SK-N-SH treated with all-trans-retinoic acid at 6 μM for 48 hours (cell line): Measurements from ENCODE around the gene TTPAL.

Source experiments
- ATAC-seq: fragments of 200-7000 bp; cut with Tn5 transposase; 3 replicates; pipeline ENCODE4 v1.9.1; 2020; ENCODE audit warnings: mild to moderate bottlenecking, moderate library complexity
- ARNTL ChIP-seq: fragments of 450-650 bp; formaldehyde crosslinking; IDR thresholded peaks from 2 replicates; pipeline ENCODE4 v1.5.0; 2020; ENCODE audit warnings: low read depth, mild to moderate bottlenecking, moderate library complexity, borderline replicate concordance
- CREB5 ChIP-seq: fragments of 250-450 bp; sonication (Bioruptor Pico); IDR thresholded peaks from 2 replicates; pipeline ENCODE4 v1.5.1; 2020; ENCODE audit warnings: low read depth, mild to moderate bottlenecking, moderate library complexity
- CSDC2 ChIP-seq: fragments of 250-450 bp; sonication (Bioruptor Pico); IDR thresholded peaks from 2 replicates; pipeline ENCODE4 v1.5.0; 2020; ENCODE audit warnings: mild to moderate bottlenecking, moderate library complexity
- CSRNP3 ChIP-seq: fragments of 250-450 bp; sonication (Bioruptor Pico); IDR thresholded peaks from 2 replicates; pipeline ENCODE4 v1.5.1; 2021; ENCODE audit warnings: mild to moderate bottlenecking, moderate library complexity
- ESRRG ChIP-seq: fragments of 250-450 bp; sonication (Bioruptor Pico); IDR thresholded peaks from 2 replicates; pipeline ENCODE4 v1.6.1; 2021; ENCODE audit warnings: mild to moderate bottlenecking
- GLIS3 ChIP-seq: fragments of 250-450 bp; sonication (Bioruptor Pico); IDR thresholded peaks from 2 replicates; pipeline ENCODE4 v1.5.0; 2020; ENCODE audit warnings: mild to moderate bottlenecking, moderate library complexity
- OSR1 ChIP-seq: fragments of 250-450 bp; sonication (Bioruptor Pico); IDR thresholded peaks from 2 replicates; pipeline ENCODE4 v1.8.0; 2022; ENCODE audit warnings: moderate library complexity, mild to moderate bottlenecking, inconsistent platforms
- POU6F1 ChIP-seq: fragments of 250-450 bp; sonication (Bioruptor Pico); IDR thresholded peaks from 2 replicates; pipeline ENCODE4 v1.8.0; 2021; ENCODE audit warnings: low read depth, mild to moderate bottlenecking, moderate library complexity, borderline replicate concordance
- PPARA ChIP-seq: fragments of 250-450 bp; sonication (Bioruptor Pico); IDR thresholded peaks from 2 replicates; pipeline ENCODE4 v1.5.0; 2020; ENCODE audit warnings: mild to moderate bottlenecking, borderline replicate concordance
- RARB ChIP-seq: fragments of 250-450 bp; sonication (Bioruptor Pico); IDR thresholded peaks from 2 replicates; pipeline ENCODE4 v1.8.0; 2021; ENCODE audit warnings: mild to moderate bottlenecking, moderate library complexity
- TCF4 ChIP-seq: fragments of 250-450 bp; sonication (Bioruptor Pico); IDR thresholded peaks from 2 replicates; pipeline ENCODE4 v1.8.0; 2021; ENCODE audit warnings: mild to moderate bottlenecking, moderate library complexity, borderline replicate concordance
- TOX ChIP-seq: fragments of 250-450 bp; sonication (Bioruptor Pico); IDR thresholded peaks from 2 replicates; pipeline ENCODE4 v1.8.0; 2021; ENCODE audit warnings: mild to moderate bottlenecking, moderate library complexity, borderline replicate concordance
- TSHZ2 ChIP-seq: fragments of 250-450 bp; sonication (Bioruptor Pico); IDR thresholded peaks from 2 replicates; pipeline ENCODE4 v1.5.0; 2020; ENCODE audit warnings: mild to moderate bottlenecking, moderate library complexity
- ZFP3 ChIP-seq: fragments of 250-450 bp; sonication (Bioruptor Pico); IDR thresholded peaks from 2 replicates; pipeline ENCODE4 v1.5.0; 2020; ENCODE audit warnings: mild to moderate bottlenecking, moderate library complexity
- ZFP30 ChIP-seq: fragments of 450-650 bp; formaldehyde crosslinking; IDR thresholded peaks from 2 replicates; pipeline ENCODE4 v1.5.0; 2022; ENCODE audit warnings: mild to moderate bottlenecking, moderate library complexity
- ZNF8 ChIP-seq: fragments of 450-650 bp; formaldehyde crosslinking; IDR thresholded peaks from 2 replicates; pipeline ENCODE4 v1.5.0; 2020; ENCODE audit warnings: mild to moderate bottlenecking, moderate library complexity

TTPAL gene

GRCh38 chr20:44450903-44451450 lies 24.7 kb upstream of the TTPAL start (continued):
- TF ChIP-seq POU6F1 (CRISPR knock-in tag) = no peak
- no peak for TF ChIP-seq ZFP3 (CRISPR knock-in tag)
- TF ChIP-seq, all 23 proteins: peak for 0

- ATAC-seq = no peak
- no peak for TF ChIP-seq PPARA (CRISPR knock-in tag)
- TF ChIP-seq TCF4 (CRISPR knock-in tag) = no peak
- TF ChIP-seq ZFP30 = no peak
- no peak for TF ChIP-seq CREB5 (CRISPR knock-in tag)
- no peak for TF ChIP-seq ZFP3 (CRISPR knock-in tag)
- no peak for TF ChIP-seq ESRRG
- TF ChIP-seq OSR1 (CRISPR knock-in tag) = no peak
- no peak for TF ChIP-seq ZNF8 (CRISPR knock-in tag)
- no peak for TF ChIP-seq CSDC2 (CRISPR knock-in tag)
- no peak for TF ChIP-seq GLIS3
- TF ChIP-seq CSRNP3 (CRISPR knock-in tag) = no peak
- TF ChIP-seq TOX (CRISPR knock-in tag) = no peak
These were observed 21.2 kb upstream of the TTPAL start for GRCh38 chr20:44454306-44454963.

GRCh38 chr20:44455126-44455525 lies 20.5 kb upstream of the TTPAL start:
- ATAC-seq = no peak
- TF ChIP-seq RARB (CRISPR knock-in tag) (no peak), TCF4 (CRISPR knock-in tag) (no peak), ZFP30 (no peak), CSRNP3 (CRISPR knock-in tag) (no peak), ARNTL (CRISPR knock-in tag) (no peak), ZFP3 (CRISPR knock-in tag) (no peak), CREB5 (CRISPR knock-in tag) (no peak)

- ATAC-seq = no peak
- no peak for TF ChIP-seq CREB5 (CRISPR knock-in tag)
- no peak for TF ChIP-seq TSHZ2 (CRISPR knock-in tag)
- no peak for TF ChIP-seq POU6F1 (CRISPR knock-in tag)
These were observed 19.1 kb upstream of the TTPAL start for GRCh38 chr20:44456611-44457010.
